K562 (cell line): Measurements from ENCODE around the gene NGDN. TPM values are rescaled to one million over a fixed set of nuclear protein-coding genes. Genes with fewer than 3 reads are reported as not detected.

ENCODE experiments used
- ATAC-seq: fragments of 200-7000 bp; cut with Tn5 transposase; 3 replicates; pipeline ENCODE4 v1.9.1; 2020; ENCODE audit warnings: moderate library complexity
- BruUV-seq: library from RNA; stranded (reverse); fragments of 400-500 nt; replicated peaks from 2 replicates; lab custom pipeline; 2021; lab: Mats Ljungman, UMichigan
- CTCF ChIA-PET: fragments of 300-600 bp; formaldehyde crosslinking; extraction: SDS; loops from one replicate; lab custom pipeline; 2021; ENCODE audit warnings: low intra/inter-chr PET ratio; lab: Yijun Ruan, JAX
- POLR2A ChIA-PET: fragments of 300-600, 350-650 bp; sonication (Branson Sonifier 250); formaldehyde crosslinking; extraction: SDS; loops from one replicate; lab custom pipeline; 2021; ENCODE audit warnings: antibody characterized with exemption, inconsistent platforms; lab: Yijun Ruan, JAX
- DNase-seq, 4 experiments: peaks; one replicate each; pipeline versions ENCODE4 v3.0.0 to v3.0.0-alpha.2; 2011 to 2018; ENCODE audit warnings: low spot score in 3 of 4, mixed read lengths in 3 of 4; ENCODE audit errors: extremely low read depth in 1 of 4
- FAIRE-seq: peaks from 2 replicates; lab custom pipeline; 2011; peaks lifted over from hg19 to GRCh38; lab: Jason Lieb, UNC
- H2AFZ ChIP-seq: 2 replicates; pipeline ENCODE4 v1.6.0; 2011; ENCODE audit warnings: low read depth, low read length, control low read depth, inconsistent platforms
- H3K27ac ChIP-seq: fragments of 200-600 bp; 3 replicates; pipeline ENCODE4 v1.8.0; 2011; ENCODE audit warnings: low read depth, mild to moderate bottlenecking, control low read depth, inconsistent platforms, low read length, moderate library complexity, mixed read lengths; ENCODE audit errors: extremely low read depth
- H3K27me3 ChIP-seq, 2 experiments: fragments of 300-600 bp in 1 of 2; 2 replicates in 1 of 2; 3 replicates in 1 of 2; pipeline versions ENCODE4 v1.6.0 to v1.8.0; 2011; ENCODE audit warnings: inconsistent platforms in 2 of 2, low read length in 2 of 2, mild to moderate bottlenecking in 1 of 2, mixed read lengths in 1 of 2, moderate library complexity in 1 of 2; ENCODE audit not compliant: control insufficient read depth in 2 of 2, insufficient read depth in 2 of 2
- H3K36me3 ChIP-seq: fragments of 300-600 bp; 3 replicates; pipeline ENCODE4 v1.8.0; 2011; ENCODE audit warnings: mild to moderate bottlenecking, low read length, inconsistent platforms; ENCODE audit not compliant: control insufficient read depth, insufficient read depth
- H3K4me1 ChIP-seq, 2 experiments: fragments of 200-600 bp in 1 of 2; replicated peaks in 1 of 2; 2 replicates in 1 of 2; 3 replicates in 1 of 2; pipeline versions ENCODE4 v1.5.1 to v1.8.0; 2011; ENCODE audit warnings: inconsistent platforms in 2 of 2, low read length in 2 of 2, mild to moderate bottlenecking in 1 of 2, mixed read lengths in 1 of 2, moderate library complexity in 1 of 2; ENCODE audit not compliant: control insufficient read depth in 2 of 2, insufficient read depth in 2 of 2
- H3K4me2 ChIP-seq: 2 replicates; pipeline ENCODE4 v1.6.1; 2011; ENCODE audit warnings: low read length, control low read depth, inconsistent platforms, mixed read lengths; ENCODE audit not compliant: insufficient read depth
- H3K4me3 ChIP-seq: fragments of 200-600 bp; sonication (generic), shearing (Covaris generic); 2 replicates; pipeline ENCODE4 v1.5.1; 2016; ENCODE audit warnings: control low read depth, inconsistent platforms
- H3K79me2 ChIP-seq: fragments of 200-600 bp; 3 replicates; pipeline ENCODE4 v1.8.0; 2011; ENCODE audit warnings: low read length, inconsistent platforms; ENCODE audit not compliant: control insufficient read depth, insufficient read depth
- H3K9ac ChIP-seq, 2 experiments: 2 replicates each; pipeline versions ENCODE4 v1.6.0 to v1.6.1; 2011; ENCODE audit warnings: low read depth in 2 of 2, low read length in 2 of 2, control low read depth in 1 of 2, inconsistent platforms in 1 of 2, mild to moderate bottlenecking in 1 of 2, mixed read lengths in 1 of 2; ENCODE audit not compliant: insufficient read depth in 1 of 2
- H3K9me1 ChIP-seq: one replicate; pipeline ENCODE4 v1.6.0; 2011; ENCODE audit warnings: inconsistent platforms, mild to moderate bottlenecking, low read length, moderate library complexity; ENCODE audit not compliant: control insufficient read depth, insufficient read depth
- H3K9me3 ChIP-seq: replicated peaks from 2 replicates; pipeline ENCODE4 v1.5.1; 2011; ENCODE audit warnings: low read depth, low read length, inconsistent platforms; ENCODE audit not compliant: control insufficient read depth, insufficient read depth
- H4K20me1 ChIP-seq: replicated peaks from 2 replicates; pipeline ENCODE4 v1.6.1; 2011; ENCODE audit warnings: low read length, inconsistent platforms, mixed read lengths; ENCODE audit not compliant: control insufficient read depth, insufficient read depth
- E2F3 ChIP-seq: fragments of 250-450 bp; sonication (Bioruptor Pico); IDR thresholded peaks from 2 replicates; pipeline ENCODE4 v1.4.0; 2020; ENCODE audit warnings: mild to moderate bottlenecking
- FUS ChIP-seq: fragments of 200-400 bp; formaldehyde crosslinking; optimal IDR thresholded peaks from 2 replicates; pipeline ENCODE3; 2017; ENCODE audit warnings: low read depth, low read length
- HIVEP1 ChIP-seq: fragments of 250-450 bp; sonication (Bioruptor Pico); IDR thresholded peaks from 2 replicates; pipeline ENCODE4 v1.4.0; 2020; ENCODE audit warnings: mild to moderate bottlenecking
- NR2C2 ChIP-seq, 2 experiments: fragments of 200-800 bp in 1 of 2; sonication (Bioruptor generic) in 1 of 2; sonication (generic) in 1 of 2; formaldehyde crosslinking in 1 of 2; IDR thresholded peaks; 2 replicates each; pipeline versions ENCODE4 v1.6.1 to v1.8.0; 2016 to 2022; ENCODE audit warnings: mild to moderate bottlenecking in 1 of 2, missing compliant biosample characterization in 1 of 2, missing genetic modification characterization in 1 of 2, missing genetic modification reagents in 1 of 2
- WGBS: fragments of 100-300 bp; shearing (Covaris generic); methylation state at CpG from one replicate; pipeline ENCODE4 v1.1.6; 2016; ENCODE audit warnings: low coverage, mixed read lengths; ENCODE audit not compliant: insufficient coverage; ENCODE audit errors: missing lambda C conversion rate; 5-methylcytosine and 5-hydroxymethylcytosine counted together
- in situ Hi-C: fragments of 300-500 bp; cut with MboI; formaldehyde crosslinking; loops from 4 replicates; pipeline ENCODE4 v1.15.0; 2018; ENCODE audit warnings: inconsistent platforms, mixed read lengths
- intact Hi-C: fragments of 100-400 bp; cut with micrococcal nuclease; formaldehyde crosslinking; loops from 2 replicates; pipeline ENCODE4 v1.14.2; 2022
- polyA plus RNA-seq, 8 experiments: library from polyadenylated mRNA; depleted of rRNA in 4 of 8; stranded (reverse) in 5 of 8; unstranded in 3 of 8; fragments of >200 nt; fragmentation: Nextera tagmentation in 2 of 8; fragmentation: Illumina TruSeq in 1 of 8; extraction: Ambion mirVana in 2 of 8; extraction: Trizol in 1 of 8; gene quantifications; 2 replicates each; pipeline versions ENCODE4 v1.2.1 to v1.2.3, GENCODE V29; 2011 to 2014; ENCODE audit warnings: inconsistent platforms in 1 of 8, missing spikeins in 1 of 8
- total RNA-seq, 7 experiments: library from RNA; depleted of rRNA in 6 of 7; stranded (reverse); fragments of >200 nt in 6 of 7; fragmentation: Illumina TruSeq in 2 of 7; extraction: Trizol in 2 of 7; gene quantifications; 2 replicates each; pipeline versions ENCODE4 v1.2.1 to v1.2.3, GENCODE V29; 2011 to 2021; ENCODE audit warnings: low replicate concordance in 1 of 7

The NGDN gene
- total and polyA plus RNA-seq, 9 of the 15 experiments (the other 6 are each of a cell fraction or from before 2014, with no cell fraction given), result 42.9 to 195 (median 74.9) TPM

DNA sequence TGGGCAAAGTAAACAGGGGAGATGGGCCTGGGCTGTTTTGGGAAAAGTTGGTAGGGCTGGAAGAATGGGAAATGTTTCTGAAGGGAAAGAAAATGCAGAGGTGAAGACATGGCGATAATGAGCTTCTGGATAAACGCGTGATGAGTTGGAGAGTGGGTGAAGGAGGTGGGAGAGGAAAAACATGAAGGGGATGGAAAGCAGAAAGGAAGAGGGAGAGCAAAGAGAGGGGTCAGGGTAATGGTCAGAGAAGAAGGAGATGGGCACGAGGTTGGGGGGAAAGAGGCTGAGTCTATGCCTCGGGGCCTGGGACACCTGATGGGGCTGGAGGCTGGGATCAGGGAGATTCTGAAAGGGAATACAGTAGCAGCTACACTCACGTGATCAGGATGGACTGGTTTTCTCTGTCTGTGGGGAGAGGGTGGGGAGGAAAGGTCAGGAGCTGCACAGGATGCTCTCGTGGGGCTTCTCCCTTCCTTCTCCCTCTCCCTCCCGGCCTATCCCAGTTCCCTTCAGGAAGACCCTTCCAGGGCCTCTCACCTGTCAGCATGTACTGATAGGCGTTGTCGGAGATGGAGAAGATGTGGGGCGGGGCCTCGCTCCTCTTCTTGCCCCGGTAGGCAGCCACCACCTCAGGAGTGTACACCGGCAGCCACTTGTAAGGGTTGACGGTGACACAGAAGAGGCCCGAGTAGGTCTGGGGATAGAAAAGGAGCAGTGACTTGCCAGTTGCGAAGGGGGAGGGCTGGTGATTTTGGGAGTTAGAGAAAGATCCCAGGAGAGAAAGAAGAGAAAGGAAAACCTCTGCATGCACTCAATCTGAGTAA is 37.2 kb upstream of the NGDN start:
- no peak for TF ChIP-seq FUS
- no peak for TF ChIP-seq NR2C2 (CRISPR knock-in tag; IDR thresholded peaks at IDR 0.05)
- TF ChIP-seq NR2C2 (tag; IDR thresholded peaks at IDR 0.05), result no peak
- TF ChIP-seq E2F3 (CRISPR knock-in tag), result no peak
- TF ChIP-seq HIVEP1 (CRISPR knock-in tag), result no peak
- Histone ChIP-seq H2AFZ (no peak overlapping the region), H3K9me1 (no peaks in the 10 kb centered on the region), H3K4me1 (peaks cover 10 to 13% of the 10 kb centered on the region in 2 experiments; a peak in 4 of 5 replicates), H3K4me2 (no peak overlapping the region), H3K9me3 (no peaks in the 10 kb centered on the region), H3K36me3 (no peaks in the 10 kb centered on the region), H3K9ac (no peak overlapping the region), H3K27ac (no peak overlapping the region), H4K20me1 (no peaks in the 10 kb centered on the region; the same call in 1 of the 2 replicates), H3K27me3 (peaks cover 0 to 37% of the 10 kb centered on the region in 2 experiments; a peak in 3 of 5 replicates), H3K4me3 (no peak overlapping the region), H3K79me2 (no peaks in the 10 kb centered on the region)
- ATAC-seq, result no peak
- ChIA-PET POLR2A (interaction anchor here (0.6 to 0.7 kb wide), 2 partner anchors 32 to 49 kb away, joined by 3 to 4 read pairs; no protein-coding TSS in a partner anchor), CTCF (no interaction called here)
- no peak for FAIRE-seq
- intact Hi-C loops (loop anchor here (5.0 kb wide), 1 partner anchor 50 kb away; no protein-coding TSS in a partner anchor), in situ Hi-C loops (no loop called here)
- WGBS, result 16% methylated on average over 7 of the region's 17 CpGs
- BruUV-seq, result no TSS peak
- DNase-seq, result no peak
